H1 (cell line): ENCODE measurements around the gene PPA2.
A peak's percentile ranks its signal among the peaks of the same experiment; 100 is the strongest.

Experiments used
- BACH1 ChIP-seq: IDR thresholded peaks from 2 replicates; pipeline ENCODE4 v1.6.1; 2012; ENCODE audit warnings: low read length, improper control_type of control experiment
- EZH2 ChIP-seq: fragments of 200-600 bp; sonication (generic); IDR thresholded peaks from 2 replicates; pipeline ENCODE4 v1.7.1; 2012; ENCODE audit warnings: low read depth, mild to moderate bottlenecking, moderate library complexity, low read length, inconsistent platforms; ENCODE audit not compliant: severe bottlenecking
- JUND ChIP-seq: IDR thresholded peaks from 2 replicates; pipeline ENCODE4 v1.6.1; 2011; ENCODE audit warnings: mild to moderate bottlenecking, improper control_type of control experiment, low read length
- POLR2A ChIP-seq, 2 experiments: IDR thresholded peaks; 1 replicate in 1 of 2; 2 replicates in 1 of 2; pipeline ENCODE4 v1.6.1; 2011; ENCODE audit warnings: low read depth in 2 of 2, low read length in 2 of 2, mild to moderate bottlenecking in 2 of 2; ENCODE audit errors: control extremely low read depth in 1 of 2
- POLR2AphosphoS5 ChIP-seq: IDR thresholded peaks from 2 replicates; pipeline ENCODE4 v1.6.1; 2011; ENCODE audit warnings: low read depth, low read length
- RAD21 ChIP-seq, 2 experiments: IDR thresholded peaks in 1 of 2; conservative IDR thresholded peaks in 1 of 2; 2 replicates each; pipeline ENCODE4 v1.6.1; 2011; ENCODE audit warnings: low read depth in 2 of 2, low read length in 2 of 2, improper control_type of control experiment in 1 of 2, inconsistent platforms in 1 of 2, mild to moderate bottlenecking in 1 of 2, moderate library complexity in 1 of 2
- SAP30 ChIP-seq: fragments of 300-600 bp; sonication (generic); IDR thresholded peaks from 2 replicates; pipeline ENCODE4 v1.7.1; 2012; ENCODE audit warnings: low read length, moderate library complexity, mild to moderate bottlenecking, inconsistent platforms; ENCODE audit not compliant: insufficient read depth, insufficient replicate concordance
- TF ChIP-seq, protein P1 (sequence below), 3 experiments: IDR thresholded peaks; 1 replicate in 2 of 3; 2 replicates in 1 of 3; pipeline versions ENCODE4 v1.5.1 to v1.6.1; 2011; ENCODE audit warnings: low read length in 3 of 3, mild to moderate bottlenecking in 3 of 3, inconsistent platforms in 2 of 3, low read depth in 1 of 3, moderate library complexity in 1 of 3; ENCODE audit not compliant: insufficient read depth in 1 of 3; ENCODE audit errors: control extremely low read depth in 1 of 3

DNA sequence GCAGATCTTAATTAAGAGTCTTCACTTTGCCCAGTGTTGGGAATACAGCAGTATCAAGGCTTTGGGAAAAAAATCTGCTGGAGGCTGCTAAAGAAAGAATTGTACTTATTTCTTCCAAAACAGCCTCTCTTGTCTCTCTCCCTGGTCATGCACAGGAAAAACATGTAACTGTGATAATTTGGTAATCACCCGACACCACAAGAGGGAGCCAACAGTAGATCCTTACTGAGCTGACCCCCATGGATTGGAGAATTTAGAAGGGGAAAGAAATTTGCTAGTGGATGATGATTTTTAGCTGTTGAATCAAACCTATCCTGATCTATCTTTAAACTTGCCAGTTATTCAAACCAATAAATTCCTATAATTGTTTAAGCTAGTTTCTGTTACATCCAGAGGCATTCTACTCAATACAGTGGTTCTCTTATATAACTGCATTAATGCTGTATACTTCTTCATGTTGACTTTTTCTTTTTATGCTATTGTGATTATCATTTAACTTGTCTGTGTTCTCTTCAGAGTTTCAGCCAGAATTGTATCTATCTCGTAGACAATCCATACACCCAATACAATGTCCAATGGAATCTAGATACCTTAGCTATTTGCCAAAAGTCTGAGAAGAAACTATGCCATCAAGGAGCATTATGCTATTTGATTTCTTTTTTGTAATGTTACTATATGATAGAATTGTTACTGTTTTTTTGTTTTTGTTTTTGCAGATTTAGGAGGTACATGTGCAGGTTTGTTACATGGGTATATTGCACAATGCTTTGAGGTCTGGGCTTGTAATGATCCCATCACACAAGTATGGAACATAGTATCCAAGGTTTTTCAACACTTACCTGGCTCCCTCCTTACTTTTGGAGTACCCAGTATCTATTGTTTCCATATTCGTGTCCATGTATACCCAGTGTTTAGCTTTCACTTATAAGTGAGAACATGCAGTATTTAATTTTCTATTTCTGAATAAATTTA lies 47.2 kb upstream of the PPA2 start:
- TF ChIP-seq, protein P1, sequence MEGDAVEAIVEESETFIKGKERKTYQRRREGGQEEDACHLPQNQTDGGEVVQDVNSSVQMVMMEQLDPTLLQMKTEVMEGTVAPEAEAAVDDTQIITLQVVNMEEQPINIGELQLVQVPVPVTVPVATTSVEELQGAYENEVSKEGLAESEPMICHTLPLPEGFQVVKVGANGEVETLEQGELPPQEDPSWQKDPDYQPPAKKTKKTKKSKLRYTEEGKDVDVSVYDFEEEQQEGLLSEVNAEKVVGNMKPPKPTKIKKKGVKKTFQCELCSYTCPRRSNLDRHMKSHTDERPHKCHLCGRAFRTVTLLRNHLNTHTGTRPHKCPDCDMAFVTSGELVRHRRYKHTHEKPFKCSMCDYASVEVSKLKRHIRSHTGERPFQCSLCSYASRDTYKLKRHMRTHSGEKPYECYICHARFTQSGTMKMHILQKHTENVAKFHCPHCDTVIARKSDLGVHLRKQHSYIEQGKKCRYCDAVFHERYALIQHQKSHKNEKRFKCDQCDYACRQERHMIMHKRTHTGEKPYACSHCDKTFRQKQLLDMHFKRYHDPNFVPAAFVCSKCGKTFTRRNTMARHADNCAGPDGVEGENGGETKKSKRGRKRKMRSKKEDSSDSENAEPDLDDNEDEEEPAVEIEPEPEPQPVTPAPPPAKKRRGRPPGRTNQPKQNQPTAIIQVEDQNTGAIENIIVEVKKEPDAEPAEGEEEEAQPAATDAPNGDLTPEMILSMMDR (IDR thresholded peaks at IDR 0.05; ENCODE audit: control extremely low read depth in 1 of 3, insufficient read depth in 1 of 3, low read depth in 1 of 3, low read length in 3 of 3): peak in 2 of 3 experiments; percentile 65 to 73; a peak in 3 of 4 replicates
- TF ChIP-seq BACH1: no peak
- peak; percentile 78 to 80 for TF ChIP-seq RAD21 (IDR thresholded peaks at IDR 0.05 in 1 of 2, conservative IDR thresholded peaks at IDR 0.05 in 1 of 2; ENCODE audit: low read depth in 2 of 2, low read length in 2 of 2)
- TF ChIP-seq POLR2A (IDR thresholded peaks at IDR 0.05; ENCODE audit: control extremely low read depth in 1 of 2, low read depth in 2 of 2, low read length in 2 of 2): no peak
- no peak for TF ChIP-seq SAP30
- no peak for TF ChIP-seq EZH2
- TF ChIP-seq POLR2AphosphoS5: no peak
- no peak for TF ChIP-seq JUND
